GM12878 (cell line): ENCODE data around the gene TBCA. TPM values are rescaled to one million over a fixed set of nuclear protein-coding genes. Genes with fewer than 3 reads are reported as not detected.

ENCODE experiments used
- CBFB ChIP-seq: IDR thresholded peaks from 2 replicates; pipeline ENCODE4 v1.6.1; 2016; ENCODE audit warnings: antibody characterized with exemption, low read depth
- CEBPZ ChIP-seq: fragments of 150-350 bp; IDR thresholded peaks from 2 replicates; pipeline ENCODE4 v1.6.1; 2016; ENCODE audit warnings: low read depth, low read length
- EP300 ChIP-seq, 2 experiments: fragments of 150-350 bp in 1 of 2; IDR thresholded peaks; 2 replicates each; pipeline ENCODE4 v1.6.1; 2011 to 2012; ENCODE audit warnings: low read depth in 2 of 2, low read length in 2 of 2, borderline replicate concordance in 1 of 2, improper control_type of control experiment in 1 of 2, inconsistent platforms in 1 of 2; ENCODE audit not compliant: control insufficient read depth in 1 of 2
- ESRRA ChIP-seq: IDR thresholded peaks from 2 replicates; pipeline ENCODE4 v1.6.1; 2012; ENCODE audit warnings: mild to moderate bottlenecking, low read length, improper control_type of control experiment
- HCFC1 ChIP-seq: fragments of 150-350 bp; IDR thresholded peaks from 2 replicates; pipeline ENCODE4 v1.6.1; 2014; ENCODE audit warnings: low read length
- IKZF1 ChIP-seq: fragments of 450-650 bp; conservative IDR thresholded peaks from 2 replicates; pipeline ENCODE4 v1.6.1; 2017; ENCODE audit warnings: antibody characterized with exemption, mild to moderate bottlenecking
- IRF5 ChIP-seq: fragments of 450-650 bp; IDR thresholded peaks from 2 replicates; pipeline ENCODE4 v1.6.1; 2017; ENCODE audit warnings: borderline replicate concordance
- NR2C1 ChIP-seq: fragments of 450-650 bp; IDR thresholded peaks from 2 replicates; pipeline ENCODE4 v1.6.1; 2017; ENCODE audit warnings: antibody characterized with exemption, mild to moderate bottlenecking, moderate library complexity
- PAX8 ChIP-seq: fragments of 450-650 bp; IDR thresholded peaks from 2 replicates; pipeline ENCODE4 v1.6.1; 2017; ENCODE audit warnings: mild to moderate bottlenecking, moderate library complexity
- YY1 ChIP-seq: IDR thresholded peaks from 2 replicates; pipeline ENCODE4 v1.6.1; 2011; ENCODE audit warnings: low read depth, mild to moderate bottlenecking, low read length
- ZNF622 ChIP-seq: fragments of 450-650 bp; IDR thresholded peaks from 2 replicates; pipeline ENCODE4 v1.6.1; 2017; ENCODE audit warnings: mild to moderate bottlenecking, inconsistent platforms
- ZNF687 ChIP-seq: fragments of 450-650 bp; IDR thresholded peaks from 2 replicates; pipeline ENCODE4 v1.6.1; 2017; ENCODE audit warnings: mild to moderate bottlenecking, moderate library complexity
- polyA plus RNA-seq, 11 experiments: library from polyadenylated mRNA; depleted of rRNA in 4 of 11; unstranded in 6 of 11; stranded (reverse) in 5 of 11; fragments of >200 nt; fragmentation: Nextera tagmentation in 4 of 11; fragmentation: Illumina TruSeq in 1 of 11; extraction: Ambion mirVana in 4 of 11; extraction: Trizol in 1 of 11; gene quantifications; 1 replicate in 1 of 11; 2 replicates in 10 of 11; pipeline versions ENCODE4 v1.2.1 to v1.2.3, GENCODE V29; 2011 to 2016; ENCODE audit warnings: inconsistent platforms in 2 of 11, missing spikeins in 2 of 11, low read depth in 1 of 11
- total RNA-seq, 4 experiments: library from RNA; depleted of rRNA in 3 of 4; stranded (reverse); fragments of >200 nt in 3 of 4; fragmentation: Illumina TruSeq in 1 of 4; extraction: Trizol in 1 of 4; gene quantifications; 2 replicates each; pipeline versions ENCODE4 v1.2.1 to v1.2.3, GENCODE V29; 2013 to 2021
- TF ChIP-seq, protein P1 (sequence below): IDR thresholded peaks from 2 replicates; pipeline ENCODE4 v1.6.1; 2012; ENCODE audit warnings: low read depth, low read length, improper control_type of control experiment
- TF ChIP-seq, protein P2 (sequence below): fragments of 450-650 bp; IDR thresholded peaks from 2 replicates; pipeline ENCODE4 v1.6.1; 2017; ENCODE audit warnings: low read depth, mild to moderate bottlenecking, moderate library complexity

Gene TBCA
- total and polyA plus RNA-seq, 10 of the 15 experiments (the other 5 are each of a cell fraction or from before 2014, with no cell fraction given) = 86.3 to 647 (median 294) TPM

DNA sequence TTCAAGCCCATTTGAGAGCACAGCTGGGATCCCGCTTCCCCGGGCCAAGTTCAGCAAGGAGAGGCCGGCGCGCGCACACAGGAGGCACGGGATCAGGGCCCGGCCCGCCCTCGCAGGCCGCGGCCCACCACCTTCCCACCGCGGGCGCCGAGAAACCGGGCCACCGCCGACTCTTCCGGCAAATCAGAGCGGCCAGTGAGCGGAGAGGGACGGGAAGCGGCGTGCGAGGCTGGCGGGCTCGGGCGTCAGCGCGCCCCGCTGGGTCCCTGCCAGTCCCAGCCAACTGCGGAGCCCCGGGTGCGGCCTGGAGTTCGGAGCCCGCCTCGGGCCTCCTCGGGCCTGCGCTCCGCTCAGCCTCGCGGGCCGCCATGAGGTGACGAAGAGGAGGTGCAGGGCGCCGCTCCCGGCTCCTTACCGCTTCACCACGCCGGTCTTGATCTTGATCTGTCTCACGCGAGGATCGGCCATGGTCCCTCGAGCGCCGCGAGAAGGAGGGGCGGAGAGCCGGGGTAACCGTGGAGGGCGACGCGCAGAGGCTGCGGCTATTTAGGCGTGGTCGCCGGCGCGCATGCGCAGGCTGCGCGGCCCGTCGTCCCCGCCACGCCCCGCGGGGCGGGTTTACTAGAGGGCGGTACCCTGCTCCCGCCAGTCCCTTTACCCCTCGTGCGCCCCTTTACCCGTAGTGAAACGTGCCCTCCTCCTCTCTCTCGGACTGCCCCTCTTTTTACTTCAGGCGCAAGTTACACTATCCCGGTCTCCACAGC is at the start of gene TBCA (continued):
- TF ChIP-seq CEBPZ (no peak), YY1 (peak; percentile 87), ZNF622 (no peak), ZNF687 (peak; percentile 89), NR2C1 (0 out of 2 replicates have a peak, but pooled peaks have one; percentile 16), PAX8 (no peak), ESRRA (no peak), IRF5 (no peak), IKZF1 (peak; percentile 83), EP300 (IDR thresholded peaks at IDR 0.05; ENCODE audit: borderline replicate concordance in 1 of 2, control insufficient read depth in 1 of 2, low read depth in 2 of 2, low read length in 2 of 2) (no peak; a peak in 1 of 4 replicates), HCFC1 (no peak; the same call in 1 of the 2 replicates), CBFB (peak; percentile 15; the same call in 1 of the 2 replicates)
- TF ChIP-seq, protein P1, sequence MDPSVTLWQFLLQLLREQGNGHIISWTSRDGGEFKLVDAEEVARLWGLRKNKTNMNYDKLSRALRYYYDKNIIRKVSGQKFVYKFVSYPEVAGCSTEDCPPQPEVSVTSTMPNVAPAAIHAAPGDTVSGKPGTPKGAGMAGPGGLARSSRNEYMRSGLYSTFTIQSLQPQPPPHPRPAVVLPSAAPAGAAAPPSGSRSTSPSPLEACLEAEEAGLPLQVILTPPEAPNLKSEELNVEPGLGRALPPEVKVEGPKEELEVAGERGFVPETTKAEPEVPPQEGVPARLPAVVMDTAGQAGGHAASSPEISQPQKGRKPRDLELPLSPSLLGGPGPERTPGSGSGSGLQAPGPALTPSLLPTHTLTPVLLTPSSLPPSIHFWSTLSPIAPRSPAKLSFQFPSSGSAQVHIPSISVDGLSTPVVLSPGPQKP = no peak
- TF ChIP-seq, protein P2, sequence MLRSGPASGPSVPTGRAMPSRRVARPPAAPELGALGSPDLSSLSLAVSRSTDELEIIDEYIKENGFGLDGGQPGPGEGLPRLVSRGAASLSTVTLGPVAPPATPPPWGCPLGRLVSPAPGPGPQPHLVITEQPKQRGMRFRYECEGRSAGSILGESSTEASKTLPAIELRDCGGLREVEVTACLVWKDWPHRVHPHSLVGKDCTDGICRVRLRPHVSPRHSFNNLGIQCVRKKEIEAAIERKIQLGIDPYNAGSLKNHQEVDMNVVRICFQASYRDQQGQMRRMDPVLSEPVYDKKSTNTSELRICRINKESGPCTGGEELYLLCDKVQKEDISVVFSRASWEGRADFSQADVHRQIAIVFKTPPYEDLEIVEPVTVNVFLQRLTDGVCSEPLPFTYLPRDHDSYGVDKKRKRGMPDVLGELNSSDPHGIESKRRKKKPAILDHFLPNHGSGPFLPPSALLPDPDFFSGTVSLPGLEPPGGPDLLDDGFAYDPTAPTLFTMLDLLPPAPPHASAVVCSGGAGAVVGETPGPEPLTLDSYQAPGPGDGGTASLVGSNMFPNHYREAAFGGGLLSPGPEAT = no peak
